Measurements from ENCODE around the gene ING5.

Gene ING5

DNA sequence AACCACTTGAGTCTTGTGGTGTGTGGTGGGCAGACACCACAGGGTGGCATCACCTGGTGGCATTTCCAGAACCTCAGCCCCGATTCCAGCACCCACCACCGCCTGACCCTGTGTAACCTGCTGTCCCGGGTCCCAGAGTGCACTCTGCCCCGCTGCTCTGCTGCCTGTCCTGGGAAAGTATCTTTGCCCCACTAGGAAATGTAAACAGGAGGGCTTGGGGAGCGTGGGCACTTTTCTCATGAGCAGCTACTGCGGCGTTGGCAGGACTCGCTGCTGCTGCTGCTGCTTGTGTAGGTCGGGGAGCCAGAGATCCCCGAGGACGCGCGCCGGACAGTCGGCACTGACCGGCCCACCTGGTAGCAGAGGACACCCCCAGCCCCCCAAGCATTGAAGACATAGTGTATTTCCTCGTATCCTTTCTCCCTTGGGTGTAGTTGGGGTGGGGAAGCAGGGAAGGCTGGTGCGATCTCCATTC, 28.6 kb upstream of the ING5 start:
- no peak for DNase-seq

DNA sequence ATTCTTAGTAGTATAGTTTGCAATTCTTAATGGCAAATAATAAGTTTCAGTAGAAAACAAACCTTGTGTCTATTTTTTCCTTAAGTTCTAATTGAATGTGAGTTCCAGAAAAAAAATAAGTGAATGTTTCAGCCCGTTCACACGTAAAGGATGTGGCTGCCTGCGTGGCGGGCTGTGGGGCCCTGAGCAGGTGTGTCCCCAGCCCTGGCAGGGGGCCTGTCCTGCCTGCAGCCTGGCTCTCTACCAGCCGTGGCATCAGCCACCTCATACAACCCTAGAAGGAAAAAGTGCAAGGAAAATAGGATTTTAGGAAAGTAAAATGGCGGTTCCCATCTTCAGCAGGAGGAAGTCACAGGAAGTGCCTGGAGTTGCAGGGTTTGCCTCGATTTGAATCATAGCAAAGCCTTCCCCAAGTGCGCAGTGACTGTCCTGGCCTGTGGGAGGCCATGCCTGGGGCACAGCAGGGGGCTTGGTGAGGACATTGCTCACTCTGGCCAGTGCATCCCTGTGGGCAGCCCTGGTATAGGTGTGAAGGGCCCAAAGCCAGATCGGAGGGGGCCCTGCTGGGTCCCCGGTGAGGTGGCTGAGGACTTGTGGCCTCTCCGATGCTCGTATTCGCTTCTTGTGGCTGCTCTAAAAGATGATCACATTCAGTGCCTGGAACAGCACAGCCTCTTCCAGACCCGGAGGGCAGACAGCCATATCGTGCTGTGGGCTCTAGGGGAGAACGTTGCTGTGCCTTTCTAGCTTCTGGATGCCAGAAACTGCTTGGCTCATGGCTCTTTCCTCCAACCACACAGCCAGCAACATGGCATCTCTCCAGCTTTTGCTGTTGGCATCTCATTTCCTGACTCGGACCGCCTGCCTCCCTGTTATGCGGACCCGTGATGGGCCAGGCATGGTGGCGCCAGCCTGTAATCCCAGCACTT, 27.8 kb upstream of the ING5 start:
- no peak for DNase-seq

GRCh38 chr2:241675885-241676284, 26.0 kb upstream of the ING5 start:
- DNase-seq: no peak

DNA sequence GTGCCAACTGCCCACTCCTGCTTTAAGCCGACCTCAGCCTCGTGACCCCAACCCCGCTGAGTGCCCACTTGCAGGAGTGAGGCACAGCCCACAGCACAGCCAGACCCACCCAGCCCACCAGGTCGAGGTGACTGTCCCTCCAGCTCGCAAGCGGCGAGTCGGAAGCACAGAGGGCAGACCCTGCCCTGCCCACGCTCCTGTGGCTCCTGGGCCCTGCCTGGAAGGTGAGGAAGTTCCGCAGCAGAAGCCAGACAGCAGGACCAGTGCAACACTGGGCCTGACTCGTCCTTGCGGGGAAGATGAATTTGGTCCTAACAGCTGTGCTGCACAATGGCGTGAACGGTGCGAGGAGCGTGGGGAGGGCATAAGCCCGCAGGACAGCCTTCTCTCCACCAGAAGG, 25.2 kb upstream of the ING5 start:
- DNase-seq: no peak

- no peak for DNase-seq
Measured at GRCh38 chr2:241677392-241677791, 24.4 kb upstream of the ING5 start.

- no peak for DNase-seq
Measured at GRCh38 chr2:241678307-241678706, 23.5 kb upstream of the ING5 start.

- DNase-seq: no peak
Measured at GRCh38 chr2:241678784-241679540, 22.9 kb upstream of the ING5 start.

GRCh38 chr2:241680044-241680443, 21.8 kb upstream of the ING5 start:
- no peak for DNase-seq

GRCh38 chr2:241680827-241681599, 20.8 kb upstream of the ING5 start:
- DNase-seq: no peak

GRCh38 chr2:241686324-241686649, 15.6 kb upstream of the ING5 start:
- DNase-seq: no peak

GRCh38 chr2:241686650-241687425, 15.0 kb upstream of the ING5 start, which contains the start of gene DTYMK:
Gene DTYMK (minus strand): TSS chr2:241686815. CDS start chr2:241686783, 32 bp downstream.
- DNase-seq: peak; percentile 87

DNA sequence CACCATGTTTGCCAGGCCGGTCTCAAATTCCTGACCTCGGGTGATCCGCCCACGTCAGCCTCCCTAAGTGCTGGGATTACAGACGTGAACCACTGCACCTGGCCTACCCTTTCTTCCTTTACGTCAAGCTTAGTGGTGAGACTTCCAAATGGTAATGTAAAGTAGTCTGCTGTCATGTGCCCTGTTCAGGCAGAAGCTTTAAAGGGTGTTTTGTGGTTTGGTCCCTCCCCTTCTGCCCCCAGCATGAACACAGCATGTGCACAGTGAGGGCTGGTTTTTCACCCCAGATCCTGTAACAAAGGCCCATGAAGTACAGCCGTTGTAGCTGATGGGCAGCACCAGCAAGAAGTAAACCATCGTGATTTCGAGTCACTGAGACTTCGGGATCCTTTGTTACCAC, 12.5 kb upstream of the ING5 start:
- DNase-seq: no peak

GRCh38 chr2:241690202-241690717, 11.6 kb upstream of the ING5 start:
- DNase-seq: no peak

GRCh38 chr2:241692448-241692847, 9.4 kb upstream of the ING5 start:
- DNase-seq: no peak

GRCh38 chr2:241695651-241696050, 6.2 kb upstream of the ING5 start:
- no peak for DNase-seq

DNA sequence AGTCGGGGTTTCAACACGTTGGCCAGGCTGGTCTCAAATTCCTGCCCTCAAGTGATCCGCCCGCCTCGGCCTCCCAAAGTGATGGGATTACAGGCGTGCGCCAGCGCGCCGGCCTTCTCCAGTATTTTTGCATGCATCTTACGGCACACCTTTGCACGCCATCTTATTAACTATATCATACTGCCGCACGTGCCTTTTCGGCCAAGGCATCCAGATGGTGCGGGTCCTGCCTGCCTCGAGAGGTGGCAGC, 765 bp upstream of the ING5 start:
- DNase-seq: peak; percentile 81

DNA sequence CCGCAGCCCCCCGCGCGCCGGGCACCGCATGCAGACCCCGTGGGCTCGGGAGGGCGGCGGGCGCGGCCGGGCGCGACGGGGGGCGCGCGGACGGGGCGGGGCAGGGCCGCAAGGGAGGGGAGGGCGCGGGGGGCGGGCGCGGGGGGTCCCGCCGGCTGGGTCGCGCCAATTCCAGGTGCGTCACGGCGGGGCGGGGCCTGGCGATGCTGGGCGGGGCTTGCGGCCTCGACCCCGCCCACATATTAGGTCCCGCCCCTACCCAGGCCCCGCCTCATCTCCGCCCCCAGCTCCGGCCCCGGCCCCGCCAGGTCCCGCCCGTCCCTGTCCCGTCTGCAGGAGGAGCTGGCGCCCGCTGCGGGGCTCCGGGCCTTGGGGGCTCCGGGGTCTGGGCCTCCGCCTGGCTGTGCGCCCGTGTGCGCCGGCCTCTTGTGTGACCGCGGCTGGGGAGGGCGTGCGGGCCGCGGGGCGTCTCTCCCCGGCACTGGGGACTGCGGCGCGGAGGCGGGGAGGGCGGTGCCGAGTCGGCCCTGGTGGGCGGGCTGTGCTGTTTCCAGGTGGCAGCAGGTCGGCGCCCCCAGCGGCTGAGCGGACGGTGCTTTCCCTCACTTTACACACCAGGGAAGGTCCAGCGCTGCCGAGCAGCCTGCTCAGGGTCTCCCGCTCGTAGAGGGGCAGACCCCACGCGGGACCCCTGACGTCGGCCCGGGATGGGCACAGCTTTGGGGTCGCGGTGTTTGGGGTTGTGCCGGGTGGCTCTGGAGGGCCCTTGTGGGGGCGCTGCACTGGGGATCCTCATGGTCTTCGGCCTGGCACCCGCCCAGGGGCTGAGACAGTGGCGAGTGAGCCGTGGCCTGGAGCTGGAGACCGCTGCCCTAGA, 554 bp downstream of the ING5 start:
- peak; percentile 58 for DNase-seq

DNA sequence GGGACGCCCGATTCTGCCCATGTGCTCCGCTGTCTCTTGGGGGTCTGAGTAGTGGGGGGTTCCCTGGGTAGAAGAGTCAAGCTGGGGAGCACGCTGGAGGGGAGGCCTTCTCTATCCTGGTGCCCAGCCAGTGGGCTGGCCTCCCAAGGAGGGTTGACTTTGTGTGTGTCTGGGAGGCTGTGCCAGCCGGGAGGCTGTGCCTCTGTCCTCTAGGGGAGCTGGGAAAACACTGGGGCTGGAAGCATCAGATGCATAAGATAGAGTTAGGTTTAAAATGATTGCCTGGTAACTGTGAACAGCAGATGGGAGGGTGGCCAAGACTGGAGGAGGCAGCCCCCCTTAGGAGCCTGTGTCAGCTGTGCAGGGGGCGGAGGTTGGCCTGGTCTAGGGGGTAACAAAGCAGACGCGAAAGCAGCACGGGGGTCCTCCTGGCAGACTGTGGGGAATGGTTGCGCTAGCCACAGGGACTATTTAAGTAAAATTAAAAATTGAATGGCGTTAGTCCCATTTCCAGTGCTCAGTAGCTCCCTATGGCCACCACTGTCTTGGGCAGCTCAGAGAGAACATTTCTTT, 1.3 kb downstream of the ING5 start:
- DNase-seq: no peak

DNA sequence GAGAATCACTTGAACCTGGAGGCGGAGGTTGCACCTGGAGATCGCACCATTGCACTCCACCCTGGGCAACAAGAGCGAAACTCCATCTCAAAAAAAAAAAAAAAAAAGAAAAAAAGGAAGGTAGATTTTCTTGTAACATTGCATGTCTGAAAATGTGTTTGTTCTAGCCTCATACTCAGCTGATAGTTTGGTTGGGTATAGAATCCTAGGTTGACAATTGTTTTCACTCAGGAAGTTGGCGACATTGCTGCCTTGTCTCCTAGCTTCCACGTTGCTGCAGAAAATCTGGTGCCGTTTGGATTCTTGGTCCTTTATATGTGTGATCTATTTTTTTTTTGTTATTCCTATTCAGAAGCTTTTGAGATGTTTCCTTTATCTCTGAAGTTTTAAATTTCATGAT, 4.7 kb downstream of the ING5 start:
- DNase-seq: no peak

- no peak for DNase-seq
Measured at GRCh38 chr2:241708879-241709278, 7.0 kb downstream of the ING5 start.

GRCh38 chr2:241719093-241719492, 17.3 kb downstream of the ING5 start:
- DNase-seq: no peak

Measured in NCI-H2171 treated with DMSO at 0.1 percent for 48 hours (cell line).